NCI-H526 treated with DMSO at 0.1 percent for 48 hours (cell line): ENCODE measurements around the gene FBXO44.

Source experiments
- DNase-seq: peaks from one replicate; lab custom pipeline; 2025; lab: John Stamatoyannopoulos, UW

FBXO44 gene

GRCh38 chr1:11690397-11691301 lies 36.0 kb downstream of the FBXO44 start:
- peak; percentile 23 for DNase-seq

DNA sequence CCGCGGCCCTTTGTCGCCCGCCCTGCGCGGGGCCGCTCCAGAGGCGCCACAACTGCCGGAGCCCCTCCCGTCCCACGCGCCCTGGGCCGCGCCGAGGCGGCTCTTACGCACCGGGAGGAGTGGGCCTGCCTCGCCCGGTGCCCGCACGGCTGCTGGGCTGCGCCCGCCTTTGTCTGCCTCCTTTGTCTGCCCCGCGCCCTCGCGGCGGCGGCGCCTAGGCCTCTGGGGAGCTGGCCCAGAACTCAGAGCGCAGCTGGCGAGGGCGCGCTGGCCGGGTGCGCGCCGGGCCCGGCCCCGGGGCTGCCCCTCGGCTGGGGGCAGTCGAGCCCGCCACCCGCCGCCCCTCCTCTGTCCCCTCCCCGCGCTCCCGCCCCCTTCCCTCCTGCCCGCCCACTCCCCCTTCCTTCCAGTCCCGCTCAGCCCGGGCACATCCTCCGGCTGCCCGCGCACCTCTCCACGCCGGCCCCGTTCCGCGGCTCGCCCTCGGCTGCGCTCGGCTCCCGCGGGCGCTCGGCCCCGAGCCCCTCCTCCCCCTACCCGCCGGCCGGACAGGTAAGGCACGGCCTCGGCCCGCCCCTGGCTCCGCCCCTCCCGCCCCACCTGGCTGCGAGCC lies 36.7 kb downstream of the FBXO44 start, which contains the start of gene DRAXIN:
TSS of gene DRAXIN (plus strand) at position 409 of the 613 bp plus-strand sequence. CDS start 14,549 bp downstream, outside the sequence.
- no peak for DNase-seq

DNA sequence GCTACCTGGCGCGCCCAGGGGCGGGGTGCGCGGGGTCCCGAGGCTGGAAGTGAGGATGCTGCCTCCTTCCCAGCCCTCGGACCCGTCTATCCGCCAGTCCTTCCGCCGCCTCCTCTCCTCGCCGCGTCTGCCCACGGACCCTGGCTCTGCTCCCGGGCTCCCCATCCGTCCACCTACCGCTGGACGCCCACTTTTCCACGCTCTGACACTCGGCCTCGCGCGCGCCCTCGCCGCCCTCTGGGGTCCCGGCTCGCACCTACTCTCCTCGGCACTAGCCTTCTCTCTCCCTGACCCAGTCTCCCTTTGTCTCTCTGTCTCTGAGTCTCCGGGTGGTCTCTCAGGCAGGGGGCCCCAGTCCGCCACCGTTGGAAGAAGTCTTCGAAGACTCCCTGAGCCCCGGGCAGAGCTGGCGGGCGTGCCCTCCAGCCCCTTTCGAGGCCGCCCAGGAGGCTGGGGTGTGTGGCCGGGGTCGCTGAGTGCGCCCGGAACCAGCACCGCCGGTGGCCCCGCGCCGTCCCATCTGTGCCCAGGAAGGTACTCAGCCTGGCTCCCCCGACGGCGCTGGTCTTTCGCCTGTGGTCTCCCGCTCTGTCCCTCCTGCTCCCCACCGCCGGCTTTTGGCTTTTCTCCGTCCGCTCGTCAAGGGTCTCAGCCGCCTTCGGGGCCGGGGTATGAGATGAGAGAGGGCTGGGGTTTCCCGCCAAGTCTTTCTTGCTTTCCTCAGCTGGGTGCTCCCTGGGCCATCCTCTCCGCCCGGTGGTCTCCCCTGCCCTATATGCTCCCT lies 37.4 kb downstream of the FBXO44 start:
- DNase-seq, result no peak

DNA sequence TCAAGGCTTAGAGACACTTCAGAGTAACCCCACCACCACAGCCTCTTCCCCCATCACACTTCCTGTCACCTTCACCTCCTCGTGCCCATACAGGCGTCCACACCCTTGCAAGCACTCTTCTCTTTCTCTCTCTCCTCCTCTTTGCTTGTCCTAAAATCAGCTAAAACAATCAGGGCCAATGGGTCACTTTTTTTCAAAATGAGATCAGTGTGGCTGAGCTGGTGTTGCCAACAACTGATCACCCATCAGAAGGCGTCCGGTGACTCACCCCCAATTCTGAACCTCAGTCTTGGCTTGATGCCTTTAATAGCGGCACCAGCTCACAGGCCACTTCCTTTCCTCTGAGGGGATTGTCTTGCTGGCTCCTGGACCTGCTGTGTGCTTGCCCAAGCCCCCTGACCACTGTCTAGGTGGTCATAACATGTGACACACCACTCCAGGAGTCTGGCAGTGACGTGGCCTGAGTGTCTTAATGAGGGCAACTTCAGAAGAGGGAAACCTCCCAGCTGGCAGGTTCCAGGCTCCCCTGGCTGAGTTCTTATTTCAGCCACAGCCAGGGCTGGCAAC lies 38.4 kb downstream of the FBXO44 start:
- no peak for DNase-seq

- no peak for DNase-seq
These were observed 39.2 kb downstream of the FBXO44 start for GRCh38 chr1:11693917-11694316.

- no peak for DNase-seq
These were observed 41.2 kb downstream of the FBXO44 start for GRCh38 chr1:11695861-11696260.

- no peak for DNase-seq
These were observed 42.7 kb downstream of the FBXO44 start for GRCh38 chr1:11697188-11697892.

DNA sequence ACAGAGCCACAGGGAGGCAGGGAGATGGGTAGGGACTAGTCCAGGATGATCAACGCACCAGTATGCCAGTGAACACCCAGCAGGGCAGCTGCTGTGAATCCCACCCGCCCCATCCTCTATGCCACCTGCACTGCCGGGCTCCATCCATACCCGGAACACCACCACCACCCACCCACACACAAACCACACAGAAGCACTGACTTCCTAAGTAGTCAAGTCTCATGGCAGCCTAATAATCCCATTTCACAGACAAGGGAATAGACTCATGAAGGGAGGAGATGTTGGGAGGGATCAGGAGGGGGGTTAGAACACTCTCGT lies 43.2 kb downstream of the FBXO44 start:
- DNase-seq, result no peak

DNA sequence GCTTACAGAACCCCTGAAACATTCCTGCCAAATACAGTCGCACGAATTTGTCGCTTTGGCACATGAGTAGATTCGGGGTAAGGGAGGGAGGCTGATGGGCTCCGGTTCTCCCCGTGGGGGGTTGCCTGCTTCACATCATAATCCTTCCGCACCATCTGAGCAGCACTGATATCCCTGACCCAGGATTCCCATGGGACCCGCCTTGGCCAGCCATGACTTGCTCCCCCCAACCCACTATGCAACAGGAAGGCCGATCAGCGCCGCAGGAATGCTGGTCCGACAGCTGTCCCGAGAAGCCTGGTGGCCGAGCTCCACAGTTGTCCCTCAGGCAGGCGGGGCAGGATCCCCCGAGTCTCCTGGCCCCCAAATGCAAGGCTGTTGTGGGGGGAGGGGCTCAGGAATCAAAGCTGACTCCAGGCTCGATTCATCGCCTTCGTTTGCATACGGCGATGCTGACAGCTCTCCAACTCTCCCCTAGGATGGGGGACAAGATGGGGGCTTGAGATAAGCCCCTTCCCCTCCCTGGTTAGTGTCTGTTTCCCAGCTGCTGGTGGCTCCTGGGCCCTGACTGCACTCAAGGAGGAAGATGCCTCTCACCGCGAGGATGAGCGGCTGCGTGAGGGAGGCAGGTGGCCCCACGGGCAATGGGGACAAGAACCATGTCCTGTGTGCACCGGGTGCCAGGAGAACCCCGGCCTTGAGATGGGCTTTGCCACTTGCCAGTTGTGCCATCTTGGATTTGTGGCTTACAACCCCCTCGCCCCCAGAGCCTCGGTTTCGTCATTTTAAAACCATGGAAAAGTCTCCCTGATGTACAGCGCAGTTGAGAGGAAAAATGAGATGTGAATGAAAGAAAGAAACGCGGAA lies 46.2 kb downstream of the FBXO44 start:
- DNase-seq, result no peak

- no peak for DNase-seq
These were observed 46.9 kb downstream of the FBXO44 start for GRCh38 chr1:11701551-11701961.

GRCh38 chr1:11701981-11702803 lies 47.5 kb downstream of the FBXO44 start:
- no peak for DNase-seq

- DNase-seq, result no peak
These were observed 48.9 kb downstream of the FBXO44 start for GRCh38 chr1:11703357-11704193.

DNA sequence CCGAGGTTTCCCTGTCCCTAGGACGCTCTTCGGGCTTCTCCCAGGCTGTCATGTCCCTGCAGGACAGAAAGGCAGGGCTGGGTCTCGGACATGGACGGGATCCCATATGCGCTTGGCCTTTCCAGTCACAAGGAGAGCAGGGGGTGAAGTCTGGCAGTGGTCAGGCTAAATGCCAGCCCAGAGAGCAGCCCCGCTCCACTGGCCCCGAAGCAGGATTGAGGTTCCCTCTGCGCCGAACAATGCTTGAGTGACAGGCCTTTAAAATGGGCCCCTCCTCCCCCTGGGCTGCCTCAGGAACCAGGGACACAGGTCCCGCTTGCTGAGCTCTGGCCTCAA lies 49.5 kb downstream of the FBXO44 start:
- no peak for DNase-seq

- no peak for DNase-seq
These were observed 50.2 kb downstream of the FBXO44 start for GRCh38 chr1:11704691-11705475.

GRCh38 chr1:11705596-11705995 lies 50.9 kb downstream of the FBXO44 start:
- no peak for DNase-seq

GRCh38 chr1:11706292-11706691 lies 51.6 kb downstream of the FBXO44 start:
- no peak for DNase-seq

DNA sequence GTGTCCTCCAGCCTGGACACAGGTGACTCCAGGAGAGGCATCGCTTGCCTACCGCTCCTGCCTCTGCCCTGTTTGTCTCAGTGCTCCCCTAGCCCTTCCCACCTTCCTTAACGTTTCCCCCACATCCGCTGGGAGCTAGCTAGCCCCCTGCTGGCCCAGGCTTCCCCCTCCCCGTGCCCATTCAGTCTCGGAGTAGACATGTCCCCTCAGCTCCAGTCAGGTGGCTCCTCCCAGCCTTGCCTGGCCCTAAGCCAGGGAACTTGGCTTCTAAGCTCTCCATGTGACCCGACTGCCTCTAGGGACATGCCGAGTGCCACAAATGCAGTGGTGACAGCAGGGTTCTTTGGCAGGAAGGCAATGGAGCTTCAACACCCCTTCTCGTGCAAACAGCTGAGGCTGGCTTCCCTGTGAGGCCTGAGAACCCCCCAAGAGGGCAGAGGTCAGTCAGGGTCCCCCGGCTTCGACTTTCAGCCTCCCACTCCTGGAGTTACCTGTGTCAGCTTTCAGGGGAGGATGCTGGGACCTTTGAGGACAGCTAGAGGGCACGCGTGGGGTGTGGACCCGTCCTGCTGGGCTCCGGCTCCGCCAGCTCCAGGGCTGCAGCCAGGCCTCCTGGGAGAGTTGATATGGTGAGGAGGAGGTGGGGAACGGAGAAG lies 53.1 kb downstream of the FBXO44 start:
- no peak for DNase-seq
